Measurements from ENCODE around the gene NRG2.

DNA sequence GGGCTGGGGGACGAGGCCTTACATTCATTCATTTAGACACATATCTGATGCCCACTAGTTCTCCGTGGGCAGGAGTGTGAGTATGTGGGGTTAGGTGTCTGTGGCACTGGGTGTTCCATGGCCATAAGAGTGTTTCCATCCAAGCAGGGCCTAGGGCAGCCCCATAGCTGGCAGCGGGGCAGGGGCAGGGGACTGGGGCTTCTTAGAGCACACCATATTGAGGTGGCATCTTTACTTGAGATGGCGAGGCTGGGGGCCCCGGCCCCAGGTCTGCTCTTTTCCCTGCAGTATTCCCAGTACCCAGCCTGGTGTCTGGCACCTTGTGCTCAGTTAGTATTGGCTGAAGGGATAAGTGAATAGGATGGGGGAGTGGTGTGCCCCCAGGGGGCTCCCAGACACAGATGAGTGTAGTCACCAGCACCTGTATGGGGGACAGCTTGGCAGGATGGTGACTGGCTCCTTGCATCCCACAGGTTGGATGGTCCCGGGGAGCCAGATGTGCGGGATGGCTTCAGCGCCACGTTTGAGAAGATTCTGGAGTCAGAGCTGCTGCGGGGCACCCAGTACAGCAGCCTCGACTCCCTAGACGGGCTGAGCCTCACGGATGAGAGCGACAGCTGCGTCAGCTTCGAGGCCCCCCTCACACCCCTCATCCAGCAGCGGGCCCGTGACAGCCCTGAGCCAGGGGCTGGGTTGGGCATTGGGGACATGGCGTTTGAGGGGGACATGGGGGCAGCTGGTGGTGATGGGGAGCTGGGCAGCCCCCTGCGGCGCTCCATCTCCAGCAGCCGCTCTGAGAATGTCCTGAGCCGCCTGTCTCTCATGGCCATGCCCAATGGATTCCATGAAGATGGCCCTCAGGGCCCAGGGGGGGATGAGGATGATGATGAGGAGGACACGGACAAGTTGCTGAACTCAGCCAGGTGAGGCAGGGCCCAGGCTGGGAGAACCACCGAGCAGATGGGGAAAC, 230.0 kb downstream of the NRG2 start:
- TF ChIP-seq, protein P1, sequence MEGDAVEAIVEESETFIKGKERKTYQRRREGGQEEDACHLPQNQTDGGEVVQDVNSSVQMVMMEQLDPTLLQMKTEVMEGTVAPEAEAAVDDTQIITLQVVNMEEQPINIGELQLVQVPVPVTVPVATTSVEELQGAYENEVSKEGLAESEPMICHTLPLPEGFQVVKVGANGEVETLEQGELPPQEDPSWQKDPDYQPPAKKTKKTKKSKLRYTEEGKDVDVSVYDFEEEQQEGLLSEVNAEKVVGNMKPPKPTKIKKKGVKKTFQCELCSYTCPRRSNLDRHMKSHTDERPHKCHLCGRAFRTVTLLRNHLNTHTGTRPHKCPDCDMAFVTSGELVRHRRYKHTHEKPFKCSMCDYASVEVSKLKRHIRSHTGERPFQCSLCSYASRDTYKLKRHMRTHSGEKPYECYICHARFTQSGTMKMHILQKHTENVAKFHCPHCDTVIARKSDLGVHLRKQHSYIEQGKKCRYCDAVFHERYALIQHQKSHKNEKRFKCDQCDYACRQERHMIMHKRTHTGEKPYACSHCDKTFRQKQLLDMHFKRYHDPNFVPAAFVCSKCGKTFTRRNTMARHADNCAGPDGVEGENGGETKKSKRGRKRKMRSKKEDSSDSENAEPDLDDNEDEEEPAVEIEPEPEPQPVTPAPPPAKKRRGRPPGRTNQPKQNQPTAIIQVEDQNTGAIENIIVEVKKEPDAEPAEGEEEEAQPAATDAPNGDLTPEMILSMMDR (IDR thresholded peaks at IDR 0.05; ENCODE audit: insufficient read depth, low read length, poor library complexity, severe bottlenecking), result no peak
- no peak for TF ChIP-seq EZH2phosphoT487 (conservative IDR thresholded peaks at IDR 0.05; ENCODE audit: low read length)
